Panc1 (cell line): ENCODE results near the gene DDX46.

Experiments
- CTCF ChIP-seq: fragments of 450-650 bp; IDR thresholded peaks from 2 replicates; pipeline ENCODE4 v1.5.1; 2017; ENCODE audit warnings: mild to moderate bottlenecking
- POLR2AphosphoS5 ChIP-seq: IDR thresholded peaks from 2 replicates; pipeline ENCODE4 v1.6.1; 2012; ENCODE audit warnings: mild to moderate bottlenecking, low read depth, low read length, moderate library complexity
- REST ChIP-seq, 2 experiments: IDR thresholded peaks; 2 replicates each; pipeline ENCODE4 v1.6.1; 2011 to 2012; ENCODE audit warnings: low read depth in 2 of 2, control low read depth in 1 of 2, low read length in 1 of 2, mild to moderate bottlenecking in 1 of 2, moderate library complexity in 1 of 2; ENCODE audit not compliant: insufficient read depth in 1 of 2
- TCF7L2 ChIP-seq: IDR thresholded peaks from 2 replicates; pipeline ENCODE4 v1.6.1; 2011; ENCODE audit warnings: mild to moderate bottlenecking, low read depth, low read length, inconsistent platforms

- no peak for TF ChIP-seq CTCF
- no peak for TF ChIP-seq REST (IDR thresholded peaks at IDR 0.05; ENCODE audit: insufficient read depth in 1 of 2, low read depth in 2 of 2, low read length in 1 of 2)
- TF ChIP-seq TCF7L2 = no peak
- TF ChIP-seq POLR2AphosphoS5 = no peak
These were observed 23.3 kb upstream of the DDX46 start for GRCh38 chr5:134735243-134735642.
